K562 (cell line): Measurements from ENCODE around the gene ICAM1. TPM values are rescaled to one million over a fixed set of nuclear protein-coding genes. Genes with fewer than 3 reads are reported as not detected.

ENCODE experiments used
- ATAC-seq: fragments of 200-7000 bp; cut with Tn5 transposase; 3 replicates; pipeline ENCODE4 v1.9.1; 2020; ENCODE audit warnings: moderate library complexity
- BruUV-seq: library from RNA; stranded (reverse); fragments of 400-500 nt; replicated peaks from 2 replicates; lab custom pipeline; 2021; lab: Mats Ljungman, UMichigan
- CTCF ChIA-PET: fragments of 300-600 bp; formaldehyde crosslinking; extraction: SDS; loops from one replicate; lab custom pipeline; 2021; ENCODE audit warnings: low intra/inter-chr PET ratio; lab: Yijun Ruan, JAX
- POLR2A ChIA-PET: fragments of 300-600, 350-650 bp; sonication (Branson Sonifier 250); formaldehyde crosslinking; extraction: SDS; loops from one replicate; lab custom pipeline; 2021; ENCODE audit warnings: antibody characterized with exemption, inconsistent platforms; lab: Yijun Ruan, JAX
- DNase-seq, 4 experiments: peaks; one replicate each; pipeline versions ENCODE4 v3.0.0 to v3.0.0-alpha.2; 2011 to 2018; ENCODE audit warnings: low spot score in 3 of 4, mixed read lengths in 3 of 4; ENCODE audit errors: extremely low read depth in 1 of 4
- FAIRE-seq: peaks from 2 replicates; lab custom pipeline; 2011; peaks lifted over from hg19 to GRCh38; lab: Jason Lieb, UNC
- H2AFZ ChIP-seq: 2 replicates; pipeline ENCODE4 v1.6.0; 2011; ENCODE audit warnings: low read depth, low read length, control low read depth, inconsistent platforms
- H3K27ac ChIP-seq: fragments of 200-600 bp; 3 replicates; pipeline ENCODE4 v1.8.0; 2011; ENCODE audit warnings: low read depth, mild to moderate bottlenecking, control low read depth, inconsistent platforms, low read length, moderate library complexity, mixed read lengths; ENCODE audit errors: extremely low read depth
- H3K27me3 ChIP-seq, 2 experiments: fragments of 300-600 bp in 1 of 2; 2 replicates in 1 of 2; 3 replicates in 1 of 2; pipeline versions ENCODE4 v1.6.0 to v1.8.0; 2011; ENCODE audit warnings: inconsistent platforms in 2 of 2, low read length in 2 of 2, mild to moderate bottlenecking in 1 of 2, mixed read lengths in 1 of 2, moderate library complexity in 1 of 2; ENCODE audit not compliant: control insufficient read depth in 2 of 2, insufficient read depth in 2 of 2
- H3K36me3 ChIP-seq: fragments of 300-600 bp; 3 replicates; pipeline ENCODE4 v1.8.0; 2011; ENCODE audit warnings: mild to moderate bottlenecking, low read length, inconsistent platforms; ENCODE audit not compliant: control insufficient read depth, insufficient read depth
- H3K4me1 ChIP-seq, 2 experiments: fragments of 200-600 bp in 1 of 2; replicated peaks in 1 of 2; 2 replicates in 1 of 2; 3 replicates in 1 of 2; pipeline versions ENCODE4 v1.5.1 to v1.8.0; 2011; ENCODE audit warnings: inconsistent platforms in 2 of 2, low read length in 2 of 2, mild to moderate bottlenecking in 1 of 2, mixed read lengths in 1 of 2, moderate library complexity in 1 of 2; ENCODE audit not compliant: control insufficient read depth in 2 of 2, insufficient read depth in 2 of 2
- H3K4me2 ChIP-seq: 2 replicates; pipeline ENCODE4 v1.6.1; 2011; ENCODE audit warnings: low read length, control low read depth, inconsistent platforms, mixed read lengths; ENCODE audit not compliant: insufficient read depth
- H3K4me3 ChIP-seq: fragments of 200-600 bp; sonication (generic), shearing (Covaris generic); 2 replicates; pipeline ENCODE4 v1.5.1; 2016; ENCODE audit warnings: control low read depth, inconsistent platforms
- H3K79me2 ChIP-seq: fragments of 200-600 bp; 3 replicates; pipeline ENCODE4 v1.8.0; 2011; ENCODE audit warnings: low read length, inconsistent platforms; ENCODE audit not compliant: control insufficient read depth, insufficient read depth
- H3K9ac ChIP-seq, 2 experiments: 2 replicates each; pipeline versions ENCODE4 v1.6.0 to v1.6.1; 2011; ENCODE audit warnings: low read depth in 2 of 2, low read length in 2 of 2, control low read depth in 1 of 2, inconsistent platforms in 1 of 2, mild to moderate bottlenecking in 1 of 2, mixed read lengths in 1 of 2; ENCODE audit not compliant: insufficient read depth in 1 of 2
- H3K9me1 ChIP-seq: one replicate; pipeline ENCODE4 v1.6.0; 2011; ENCODE audit warnings: inconsistent platforms, mild to moderate bottlenecking, low read length, moderate library complexity; ENCODE audit not compliant: control insufficient read depth, insufficient read depth
- H3K9me3 ChIP-seq: replicated peaks from 2 replicates; pipeline ENCODE4 v1.5.1; 2011; ENCODE audit warnings: low read depth, low read length, inconsistent platforms; ENCODE audit not compliant: control insufficient read depth, insufficient read depth
- H4K20me1 ChIP-seq: replicated peaks from 2 replicates; pipeline ENCODE4 v1.6.1; 2011; ENCODE audit warnings: low read length, inconsistent platforms, mixed read lengths; ENCODE audit not compliant: control insufficient read depth, insufficient read depth
- BRD9 ChIP-seq: fragments of 450-650 bp; IDR thresholded peaks from 2 replicates; pipeline ENCODE4 v1.6.1; 2018; ENCODE audit warnings: low read depth; ENCODE audit not compliant: partially characterized antibody
- HBP1 ChIP-seq: fragments of 450-650 bp; formaldehyde crosslinking; IDR thresholded peaks from 2 replicates; pipeline ENCODE4 v1.4.0; 2022; ENCODE audit warnings: missing genetic modification characterization
- HEY1 ChIP-seq: fragments of 250-450 bp; sonication (Bioruptor Pico); IDR thresholded peaks from 2 replicates; pipeline ENCODE4 v1.5.0; 2020; ENCODE audit warnings: mild to moderate bottlenecking, moderate library complexity, borderline replicate concordance
- HINFP ChIP-seq: fragments of 450-650 bp; conservative IDR thresholded peaks from 2 replicates; pipeline ENCODE4 v1.6.1; 2016; ENCODE audit warnings: missing genetic modification characterization, low read depth, mild to moderate bottlenecking, control low read depth, missing compliant biosample characterization
- MCM5 ChIP-seq: fragments of 450-650 bp; IDR thresholded peaks from 2 replicates; pipeline ENCODE4 v1.6.1; 2016; ENCODE audit warnings: low read depth
- MEIS2 ChIP-seq: fragments of 450-650 bp; IDR thresholded peaks from 2 replicates; pipeline ENCODE4 v1.6.1; 2014; ENCODE audit warnings: mild to moderate bottlenecking; ENCODE audit not compliant: partially characterized antibody
- MLX ChIP-seq, 2 experiments: fragments of 450-650 bp in 1 of 2; sonication (generic) in 1 of 2; formaldehyde crosslinking; conservative IDR thresholded peaks; 2 replicates each; pipeline versions ENCODE4 v1.4.0 to v1.8.1; 2020 to 2022; ENCODE audit warnings: mild to moderate bottlenecking in 1 of 2, missing genetic modification reagents in 1 of 2
- POLR2G ChIP-seq: fragments of 200-400 bp; formaldehyde crosslinking; IDR thresholded peaks from 2 replicates; pipeline ENCODE4 v1.6.1; 2017; ENCODE audit warnings: low read depth, mild to moderate bottlenecking, antibody characterized with exemption, low read length, moderate library complexity
- SMARCE1 ChIP-seq: fragments of 450-650 bp; IDR thresholded peaks from 2 replicates; pipeline ENCODE4 v1.7.1; 2016; ENCODE audit warnings: mild to moderate bottlenecking
- STAG1 ChIP-seq: sonication (generic); formaldehyde crosslinking; IDR thresholded peaks from 2 replicates; pipeline ENCODE4 v1.5.0; 2020; ENCODE audit warnings: missing genetic modification reagents, borderline replicate concordance
- TCF7 ChIP-seq: sonication (generic); IDR thresholded peaks from 2 replicates; pipeline ENCODE4 v1.6.1; 2016; ENCODE audit warnings: antibody characterized with exemption, borderline replicate concordance
- TCFL5 ChIP-seq: fragments of 250-450 bp; sonication (Bioruptor Pico); conservative IDR thresholded peaks from 2 replicates; pipeline ENCODE4 v1.6.1; 2021; ENCODE audit warnings: mild to moderate bottlenecking, moderate library complexity, matching md5 sums
- VEZF1 ChIP-seq: fragments of 200-800 bp; sonication (Bioruptor generic); IDR thresholded peaks from 2 replicates; pipeline ENCODE4 v1.6.1; 2017; ENCODE audit warnings: missing genetic modification characterization, missing compliant biosample characterization
- ZNF717 ChIP-seq: fragments of 250-450 bp; sonication (Bioruptor Pico); IDR thresholded peaks from 2 replicates; pipeline ENCODE4 v1.5.0; 2021
- ZNF780A ChIP-seq: fragments of 250-450 bp; sonication (Bioruptor Pico); IDR thresholded peaks from 2 replicates; pipeline ENCODE4 v1.5.0; 2021; ENCODE audit warnings: mild to moderate bottlenecking
- WGBS: fragments of 100-300 bp; shearing (Covaris generic); methylation state at CpG from one replicate; pipeline ENCODE4 v1.1.6; 2016; ENCODE audit warnings: low coverage, mixed read lengths; ENCODE audit not compliant: insufficient coverage; ENCODE audit errors: missing lambda C conversion rate; 5-methylcytosine and 5-hydroxymethylcytosine counted together
- in situ Hi-C: fragments of 300-500 bp; cut with MboI; formaldehyde crosslinking; loops from 4 replicates; pipeline ENCODE4 v1.15.0; 2018; ENCODE audit warnings: inconsistent platforms, mixed read lengths
- intact Hi-C: fragments of 100-400 bp; cut with micrococcal nuclease; formaldehyde crosslinking; loops from 2 replicates; pipeline ENCODE4 v1.14.2; 2022
- polyA plus RNA-seq, 8 experiments: library from polyadenylated mRNA; depleted of rRNA in 4 of 8; stranded (reverse) in 5 of 8; unstranded in 3 of 8; fragments of >200 nt; fragmentation: Nextera tagmentation in 2 of 8; fragmentation: Illumina TruSeq in 1 of 8; extraction: Ambion mirVana in 2 of 8; extraction: Trizol in 1 of 8; gene quantifications; 2 replicates each; pipeline versions ENCODE4 v1.2.1 to v1.2.3, GENCODE V29; 2011 to 2014; ENCODE audit warnings: inconsistent platforms in 1 of 8, missing spikeins in 1 of 8
- total RNA-seq, 7 experiments: library from RNA; depleted of rRNA in 6 of 7; stranded (reverse); fragments of >200 nt in 6 of 7; fragmentation: Illumina TruSeq in 2 of 7; extraction: Trizol in 2 of 7; gene quantifications; 2 replicates each; pipeline versions ENCODE4 v1.2.1 to v1.2.3, GENCODE V29; 2011 to 2021; ENCODE audit warnings: low replicate concordance in 1 of 7

The ICAM1 gene
- total and polyA plus RNA-seq, 9 of the 15 experiments (the other 6 are each of a cell fraction or from before 2014, with no cell fraction given) = 2.3 to 24.4 (median 13.4) TPM

GRCh38 chr19:10252707-10253106 is 18.2 kb upstream of the ICAM1 start (continued):
- TF ChIP-seq HINFP (no peak), VEZF1 (CRISPR knock-in tag) (no peak), POLR2G (no peak)

GRCh38 chr19:10254244-10254643 is 16.7 kb upstream of the ICAM1 start:
- Histone ChIP-seq H3K36me3 (peaks cover 53% of the 10 kb centered on the region), H3K9ac (peak overlapping the region in 1 of 2 experiments; percentile 55; a peak in 1 of 4 replicates), H3K27me3 (no peaks in the 10 kb centered on the region), H4K20me1 (no peaks in the 10 kb centered on the region; the same call in 1 of the 2 replicates), H2AFZ (no peak overlapping the region), H3K27ac (no peak overlapping the region), H3K9me1 (no peaks in the 10 kb centered on the region), H3K9me3 (no peaks in the 10 kb centered on the region; the same call in 1 of the 2 replicates), H3K4me1 (peaks cover 4 to 53% of the 10 kb centered on the region in 2 experiments; a peak in 4 of 5 replicates), H3K79me2 (peaks cover 28% of the 10 kb centered on the region), H3K4me2 (no peak overlapping the region), H3K4me3 (no peak overlapping the region)
- POLR2A ChIA-PET = interaction anchor here (0.6 to 1.1 kb wide), 3 partner anchors 135 to 333 kb away, joined by 3 to 4 read pairs (median 3); no protein-coding TSS in a partner anchor
- intact Hi-C loops = loop anchor here (5.0 kb wide), 1 partner anchor 322 kb away; no protein-coding TSS in a partner anchor
- in situ Hi-C loops = no loop called here
- DNase-seq = no peak
- BruUV-seq = no TSS peak
- no peak for FAIRE-seq
- 96% methylated on average over 3 of the region's 3 CpGs for WGBS
- CTCF ChIA-PET = no interaction called here
- ATAC-seq = no peak
- TF ChIP-seq ZNF717 (CRISPR knock-in tag) (no peak), MCM5 (no peak), MLX (CRISPR knock-in tag; conservative IDR thresholded peaks at IDR 0.05) (no peak), MEIS2 (no peak), HBP1 (CRISPR knock-in tag) (no peak), TCF7 (no peak), SMARCE1 (no peak), BRD9 (no peak), HEY1 (CRISPR knock-in tag) (no peak), TCFL5 (CRISPR knock-in tag) (no peak), ZNF780A (no peak), STAG1 (no peak)
